ENCODE results near the gene UBA3. TPM values are rescaled to one million over a fixed set of nuclear protein-coding genes. Genes with fewer than 3 reads are reported as not detected.

Gene UBA3
- polyA plus RNA-seq, 6 donors from 2014 or later = 57.8 to 123 (median 61.1) TPM

DNA sequence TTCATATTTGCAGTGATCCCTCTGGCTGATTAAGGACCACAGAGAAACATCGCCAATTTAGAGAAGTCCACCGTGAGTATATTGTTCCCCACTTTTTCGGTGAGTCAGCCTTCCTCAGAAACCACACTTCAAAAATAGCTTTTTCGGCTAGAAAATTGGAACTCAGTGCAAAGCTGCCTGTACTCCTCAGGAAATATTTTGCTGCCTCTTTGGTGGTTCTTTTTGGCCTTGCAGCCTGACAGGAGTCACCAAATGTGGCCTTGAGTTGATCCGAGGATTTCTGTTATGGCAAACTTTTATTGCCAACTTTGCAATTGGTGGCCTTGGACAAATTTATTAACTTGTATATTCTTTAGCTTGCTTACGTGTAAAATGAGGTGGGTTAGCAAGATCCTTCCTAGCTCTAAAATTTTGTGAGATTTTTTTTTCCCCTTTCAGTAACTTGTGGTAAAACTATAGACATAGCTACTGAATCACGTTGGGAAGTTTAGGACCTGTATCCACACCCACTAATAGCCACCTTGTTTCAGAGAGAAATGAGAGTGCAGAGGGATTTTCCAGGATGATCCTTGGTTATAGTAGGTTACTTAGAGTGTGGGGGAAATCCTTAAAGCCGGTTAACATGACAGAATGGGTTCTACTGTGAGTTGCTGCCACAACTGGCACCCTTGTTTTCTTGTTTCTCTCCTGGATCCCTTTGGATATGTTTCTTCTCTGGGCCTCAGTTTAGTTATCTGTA is 14.5 kb upstream of the UBA3 start:
- H3K27me3 Mint-ChIP-seq = no peaks in the 10 kb centered on the region

GRCh38 chr3:69092030-69092516 is 11.9 kb upstream of the UBA3 start:
- no peaks in the 10 kb centered on the region for H3K9me3 Mint-ChIP-seq
- peaks cover 59 to 96% (median 71%) of the 10 kb centered on the region in 3 donors for H3K4me1 Mint-ChIP-seq
- no peaks in the 10 kb centered on the region for H3K27me3 Mint-ChIP-seq
- ATAC-seq (ENCODE audit: low read depth in 2 of 2) (peak; percentile 83 to 84), DNase-seq (peak; percentile 60)
- H3K4me3 Mint-ChIP-seq = peak overlapping the region; percentile 71 to 88 (median 82)
- H3K27ac Mint-ChIP-seq = peak overlapping the region; percentile 90 to 98 (median 96)
- peaks cover 0 to 9% of the 10 kb centered on the region in 2 donors for H3K36me3 Mint-ChIP-seq

More for the DNA sequence above, 14.5 kb upstream of the UBA3 start:
- Mint-ChIP-seq H3K4me1 (peaks cover 62 to 86% (median 80%) of the 10 kb centered on the region in 3 donors), H3K4me3 (peak overlapping the region; percentile 26 to 82 (median 70)), H3K27ac (peak overlapping the region; percentile 90 to 98 (median 93)), H3K36me3 (peaks cover 12 to 14% of the 10 kb centered on the region in 2 donors), H3K9me3 (no peaks in the 10 kb centered on the region)
- DNase-seq = no peak
- ATAC-seq (ENCODE audit: low read depth in 2 of 2) = no peak

DNA sequence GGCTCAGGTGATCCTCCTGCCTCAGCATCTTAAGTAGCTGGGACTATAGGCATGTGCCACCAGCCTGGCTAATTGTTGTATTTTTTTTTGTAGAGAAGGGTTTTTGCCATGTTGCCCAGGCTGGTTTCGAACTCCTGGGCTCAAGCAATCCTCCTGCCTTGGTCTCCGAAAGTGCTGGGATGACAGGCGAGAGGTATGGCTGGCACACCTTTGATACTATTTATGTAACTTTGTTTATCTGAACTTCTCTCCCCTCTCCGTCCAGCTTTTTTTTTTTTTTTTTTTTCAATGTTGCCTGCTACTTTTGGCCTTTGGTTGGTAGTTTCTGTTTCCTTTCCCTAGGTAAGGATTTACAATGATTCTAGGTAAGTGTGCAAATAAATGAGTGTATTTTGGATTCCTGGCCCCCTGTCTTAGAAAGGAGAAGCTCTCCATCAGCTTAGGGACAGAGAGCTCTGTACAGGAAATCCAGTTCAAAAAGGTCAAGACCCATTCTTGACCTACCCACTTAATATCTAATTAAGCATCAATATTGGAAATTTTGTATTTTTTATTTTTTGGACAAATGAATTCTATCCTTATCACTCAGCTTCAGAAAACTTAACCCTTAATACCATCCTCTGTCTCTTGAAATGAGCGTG is 11.3 kb upstream of the UBA3 start:
- peak overlapping the region; percentile 93 to 98 (median 96) for H3K27ac Mint-ChIP-seq
- peak; percentile 5 to 13 for ATAC-seq (ENCODE audit: low read depth in 2 of 2)
- H3K36me3 Mint-ChIP-seq = peaks cover 0 to 9% of the 10 kb centered on the region in 2 donors
- H3K4me3 Mint-ChIP-seq = peak overlapping the region; percentile 71 to 88 (median 82)
- DNase-seq = no peak
- H3K4me1 Mint-ChIP-seq = peaks cover 59 to 95% (median 68%) of the 10 kb centered on the region in 3 donors
- H3K27me3 Mint-ChIP-seq = no peaks in the 10 kb centered on the region
- H3K9me3 Mint-ChIP-seq = no peaks in the 10 kb centered on the region

GRCh38 chr3:69090021-69090420 is 9.9 kb upstream of the UBA3 start:
- DNase-seq = no peak
- no peaks in the 10 kb centered on the region for H3K9me3 Mint-ChIP-seq
- H3K27ac Mint-ChIP-seq = peak overlapping the region; percentile 49 to 94 (median 89)
- no peak for ATAC-seq (ENCODE audit: low read depth in 2 of 2)
- H3K4me3 Mint-ChIP-seq = peak overlapping the region in 6 of 8 donors; percentile 31 to 71 (median 44)
- peaks cover 56 to 87% (median 64%) of the 10 kb centered on the region in 3 donors for H3K4me1 Mint-ChIP-seq
- H3K36me3 Mint-ChIP-seq = peaks cover 0 to 9% of the 10 kb centered on the region in 2 donors
- H3K27me3 Mint-ChIP-seq = no peaks in the 10 kb centered on the region

GRCh38 chr3:69088063-69088462 is 7.9 kb upstream of the UBA3 start:
- Mint-ChIP-seq H3K9me3 (no peaks in the 10 kb centered on the region), H3K4me1 (peaks cover 56 to 87% (median 61%) of the 10 kb centered on the region in 3 donors), H3K4me3 (peak overlapping the region; percentile 56 to 89 (median 71)), H3K27ac (peak overlapping the region in 4 of 6 donors; percentile 5 to 88 (median 80)), H3K27me3 (no peaks in the 10 kb centered on the region), H3K36me3 (peaks cover 0 to 9% of the 10 kb centered on the region in 2 donors)
- no peak for DNase-seq
- ATAC-seq (ENCODE audit: low read depth in 2 of 2) = no peak

- Mint-ChIP-seq H3K36me3 (peaks cover 0 to 9% of the 10 kb centered on the region in 2 donors), H3K27ac (peak overlapping the region in 2 of 6 donors; percentile 13 to 54), H3K4me1 (peaks cover 61 to 87% (median 63%) of the 10 kb centered on the region in 3 donors), H3K9me3 (no peaks in the 10 kb centered on the region), H3K4me3 (peak overlapping the region; percentile 40 to 97 (median 68)), H3K27me3 (no peaks in the 10 kb centered on the region)
- no peak for ATAC-seq (ENCODE audit: low read depth in 2 of 2)
- no peak for DNase-seq
Observed at GRCh38 chr3:69087030-69087791, 7.0 kb upstream of the UBA3 start.

DNA sequence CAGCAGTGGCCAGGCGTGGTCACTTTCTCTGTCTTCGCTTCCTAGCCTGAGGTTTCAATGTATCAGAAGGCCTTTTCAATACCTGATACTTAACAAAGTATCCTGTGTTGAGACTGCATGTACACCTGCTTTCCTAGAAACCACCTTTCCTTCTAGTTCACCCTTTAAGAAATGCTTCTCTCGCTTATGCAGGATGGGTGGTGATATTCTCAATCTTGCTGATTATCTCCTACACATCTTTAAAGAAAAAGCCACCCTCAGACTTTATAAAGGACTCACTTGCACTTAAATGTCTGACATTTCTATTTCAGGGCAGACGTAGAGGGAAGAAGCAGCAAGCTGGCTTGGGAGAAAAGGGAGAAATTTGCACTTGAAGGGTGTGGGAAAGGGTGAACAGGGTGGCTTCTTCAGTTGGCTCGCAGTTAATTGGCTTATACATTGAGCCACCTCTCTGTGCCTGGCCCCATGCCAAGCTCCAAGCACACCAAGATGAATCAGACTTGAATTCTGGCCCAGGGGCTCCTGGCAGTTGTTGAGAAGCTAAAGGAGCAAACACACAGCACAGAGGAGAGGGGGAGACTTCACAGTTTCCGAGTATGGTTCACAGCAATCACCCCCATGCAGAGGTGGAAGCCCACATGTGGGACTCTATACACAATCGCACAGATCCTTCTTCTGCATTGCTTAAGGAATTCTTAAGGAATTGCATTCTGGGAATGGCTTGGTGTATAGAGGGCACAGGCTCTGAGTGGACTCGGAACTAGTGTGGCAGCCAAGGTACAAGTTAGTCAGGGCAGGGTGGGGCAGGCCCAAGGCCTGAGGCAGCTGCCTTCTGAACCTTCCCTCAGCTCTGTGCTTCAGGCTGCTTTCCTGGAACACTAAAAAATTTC is 5.9 kb upstream of the UBA3 start:
- ATAC-seq (ENCODE audit: low read depth in 2 of 2) = no peak
- Mint-ChIP-seq H3K27ac (peak overlapping the region; percentile 97 to 100 (median 98)), H3K9me3 (no peaks in the 10 kb centered on the region), H3K27me3 (no peaks in the 10 kb centered on the region), H3K4me1 (peaks cover 58 to 87% (median 65%) of the 10 kb centered on the region in 3 donors), H3K4me3 (peak overlapping the region; percentile 90 to 99 (median 97)), H3K36me3 (peaks cover 0 to 9% of the 10 kb centered on the region in 2 donors)
- DNase-seq = no peak

DNA sequence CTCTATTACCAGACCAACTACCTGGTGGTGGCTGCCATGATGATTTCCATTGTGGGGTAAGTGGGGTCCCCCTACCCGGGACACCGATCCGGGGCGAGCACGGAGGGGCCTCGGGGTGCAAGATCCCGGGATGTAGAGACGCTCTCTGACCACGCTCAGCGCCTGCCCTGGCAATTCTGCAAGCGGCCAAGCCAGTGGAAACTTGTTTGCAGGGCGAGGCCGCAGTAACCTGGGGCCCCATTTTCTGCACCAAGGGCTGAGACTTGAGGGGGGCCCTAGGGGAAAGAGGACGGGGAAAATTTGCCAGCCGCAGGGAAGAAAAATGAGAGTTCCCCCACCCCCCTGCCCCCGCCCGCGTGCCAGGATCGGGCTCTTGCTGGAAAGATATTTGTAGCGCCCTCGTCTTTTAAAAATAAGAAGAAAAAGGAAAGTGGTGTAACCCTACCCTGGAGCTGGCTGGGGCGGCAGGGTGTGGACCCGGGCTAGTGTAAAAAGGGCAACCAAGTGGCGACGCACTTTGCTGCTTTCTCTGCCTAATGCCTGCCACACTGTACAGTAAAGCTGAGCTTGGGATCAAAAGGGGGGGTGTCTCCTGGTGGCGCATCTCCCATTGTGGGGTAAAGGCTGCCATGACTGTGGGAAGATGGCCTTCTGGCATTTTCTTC is 5.1 kb upstream of the UBA3 start:
- Mint-ChIP-seq H3K27me3 (no peaks in the 10 kb centered on the region), H3K9me3 (no peaks in the 10 kb centered on the region), H3K36me3 (peaks cover 0 to 4% of the 10 kb centered on the region in 2 donors), H3K4me3 (peak overlapping the region; percentile 90 to 99 (median 97)), H3K27ac (peak overlapping the region; percentile 97 to 100 (median 98)), H3K4me1 (peaks cover 50 to 87% (median 61%) of the 10 kb centered on the region in 3 donors)
- peak in 1 of 2 donors; percentile 0 for ATAC-seq (ENCODE audit: low read depth in 2 of 2)
- DNase-seq = no peak

- Mint-ChIP-seq H3K9me3 (no peaks in the 10 kb centered on the region), H3K27ac (peak within 1 kb of the TSS; percentile 97 to 100 (median 100)), H3K27me3 (no peaks in the 10 kb centered on the region), H3K36me3 (no peaks in the 10 kb centered on the region), H3K4me1 (peaks cover 43 to 81% (median 58%) of the 10 kb centered on the region in 3 donors), H3K4me3 (peak within 1 kb of the TSS; percentile 90 to 99 (median 97))
- DNase-seq = peak; percentile 94
- peak; percentile 80 to 83 for ATAC-seq (ENCODE audit: low read depth in 2 of 2)
Observed at GRCh38 chr3:69084326-69085167, 4.4 kb upstream of the UBA3 start, which contains the start of gene ARL6IP5. TSS of gene ARL6IP5 (plus strand) at chr3:69084937. CDS start at chr3:69085048, 111 bp downstream.

DNA sequence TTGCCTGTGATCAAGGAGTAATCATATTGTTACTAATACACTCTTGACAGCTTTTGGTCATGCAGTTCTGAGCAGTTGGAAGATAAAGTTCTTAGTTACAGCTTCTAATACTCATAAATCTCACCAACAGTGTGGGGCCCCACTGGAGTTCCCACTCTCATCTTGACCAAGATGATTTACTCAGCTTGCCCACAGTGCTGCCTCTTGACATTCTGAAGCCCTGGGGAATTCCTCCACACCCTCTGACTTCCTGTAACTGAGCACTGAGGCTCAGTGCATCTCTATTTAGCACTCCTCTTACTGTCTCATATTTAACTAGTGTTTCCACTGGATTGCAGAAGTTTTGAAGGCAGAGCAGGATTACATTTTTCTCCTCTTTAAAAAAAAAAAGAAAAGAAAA is 2.6 kb upstream of the UBA3 start:
- Mint-ChIP-seq H3K36me3 (no peaks in the 10 kb centered on the region), H3K4me1 (peaks cover 48 to 80% (median 55%) of the 10 kb centered on the region in 3 donors), H3K9me3 (no peaks in the 10 kb centered on the region), H3K27me3 (no peaks in the 10 kb centered on the region), H3K27ac (peak overlapping the region; percentile 90 to 100 (median 100)), H3K4me3 (peak overlapping the region; percentile 55 to 97 (median 88))
- peak; percentile 32 to 45 for ATAC-seq (ENCODE audit: low read depth in 2 of 2)
- DNase-seq = peak; percentile 64

GRCh38 chr3:69082361-69082760 is 2.2 kb upstream of the UBA3 start:
- Mint-ChIP-seq H3K4me3 (peak overlapping the region in 6 of 8 donors; percentile 74 to 97 (median 92)), H3K36me3 (no peaks in the 10 kb centered on the region), H3K9me3 (no peaks in the 10 kb centered on the region), H3K27ac (peak overlapping the region; percentile 90 to 100 (median 100)), H3K27me3 (no peaks in the 10 kb centered on the region), H3K4me1 (peaks cover 48 to 80% (median 55%) of the 10 kb centered on the region in 3 donors)
- DNase-seq = no peak
- ATAC-seq (ENCODE audit: low read depth in 2 of 2) = no peak
